Erythroblast (primary cell): ENCODE measurements around the gene DCST2.

ENCODE experiments used
- GATA1 ChIP-seq: IDR thresholded peaks from 2 replicates; pipeline ENCODE4 v1.6.1; 2011; ENCODE audit warnings: low read depth, mild to moderate bottlenecking, control low read depth, low read length, moderate library complexity
- POLR2A ChIP-seq: IDR thresholded peaks from 2 replicates; pipeline ENCODE4 v1.6.1; 2011; ENCODE audit warnings: mild to moderate bottlenecking, low read length

GRCh38 chr1:155022927-155023236 is 10.7 kb downstream of the DCST2 start:
- TF ChIP-seq POLR2A (no peak), GATA1 (no peak)
